HCT116 (cell line): Measurements from ENCODE around the gene PSG7.
"Not testable (repeated sequence)": the region's sequence is repeated elsewhere in the genome, so short reads cannot be mapped to it uniquely, and the experiment has no call there.

Experiments
- CBX3 ChIP-seq: IDR thresholded peaks from 2 replicates; pipeline ENCODE4 v1.6.1; 2012; ENCODE audit warnings: low read depth
- CTCF ChIP-seq, 3 experiments: fragments of 200-600 bp in 1 of 3; sonication (generic) in 1 of 3; IDR thresholded peaks in 2 of 3; conservative IDR thresholded peaks in 1 of 3; 2 replicates each; pipeline ENCODE4 v1.5.1; 2012 to 2017; ENCODE audit warnings: low read depth in 2 of 3, low read length in 2 of 3, antibody characterized with exemption in 1 of 3, borderline replicate concordance in 1 of 3, control low read depth in 1 of 3, mild to moderate bottlenecking in 1 of 3, mixed read lengths in 1 of 3, mixed run types in 1 of 3, moderate library complexity in 1 of 3; ENCODE audit not compliant: insufficient read depth in 1 of 3
- ELF1 ChIP-seq: IDR thresholded peaks from 2 replicates; pipeline ENCODE4 v1.6.1; 2012; ENCODE audit warnings: low read depth, borderline replicate concordance
- FOSL1 ChIP-seq: IDR thresholded peaks from 2 replicates; pipeline ENCODE4 v1.6.1; 2012; ENCODE audit warnings: low read depth

- TF ChIP-seq FOSL1; CTCF (IDR thresholded peaks at IDR 0.05 in 2 of 3, conservative IDR thresholded peaks at IDR 0.05 in 1 of 3; ENCODE audit: borderline replicate concordance in 1 of 3, insufficient read depth in 1 of 3, low read depth in 2 of 3, low read length in 2 of 3); CBX3; ELF1: not testable (repeated sequence)
Observed at GRCh38 chr19:42911731-42912130, 25.3 kb downstream of the PSG7 start.
